ENCODE measurements around the gene BHLHE23.

The BHLHE23 gene

GRCh38 chr20:63007646-63008488 lies 1.1 kb upstream of the BHLHE23 start:
- no peak for DNase-seq

GRCh38 chr20:63007360-63007645 lies 539 bp upstream of the BHLHE23 start:
- no peak for DNase-seq

- DNase-seq: no peak
Measured at GRCh38 chr20:63005862-63006539, 763 bp downstream of the BHLHE23 start.

GRCh38 chr20:63005365-63005861 lies 1.4 kb downstream of the BHLHE23 start:
- no peak for DNase-seq

DNA sequence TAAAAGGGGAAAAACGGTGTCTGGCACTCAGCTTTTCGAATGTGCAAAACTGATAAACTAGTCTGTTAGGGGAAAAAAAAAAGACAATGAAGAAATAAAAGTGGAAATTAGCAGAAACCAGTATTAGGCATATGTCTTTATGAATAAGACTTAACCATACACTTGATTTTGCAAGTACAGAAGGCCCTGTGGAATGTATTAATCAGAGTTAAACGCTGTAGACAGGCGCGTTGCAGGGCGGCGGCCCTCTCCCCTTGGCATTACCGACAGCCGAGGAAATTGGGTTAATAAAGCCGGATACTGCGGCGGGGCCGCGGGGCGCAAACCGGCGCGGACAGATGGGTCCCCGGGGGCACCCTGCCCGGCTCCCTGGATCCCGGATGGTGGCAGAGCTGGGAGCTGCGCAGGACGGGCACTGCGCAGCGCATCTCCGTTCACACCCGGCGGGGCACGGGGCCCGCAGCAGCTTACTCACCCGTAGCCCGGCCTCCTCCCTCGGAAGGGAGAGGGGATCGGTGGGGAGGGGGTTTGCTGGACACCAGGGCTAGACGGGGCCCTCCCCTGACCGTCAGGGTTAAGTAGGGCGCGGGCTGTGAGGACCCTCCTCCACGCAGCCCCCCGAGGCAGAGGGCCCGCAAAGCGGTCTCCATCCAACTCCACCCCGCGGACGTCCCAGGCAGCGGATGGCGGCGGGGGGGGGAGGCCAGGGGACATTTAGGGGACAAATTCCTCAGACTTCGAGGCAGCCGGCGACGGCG lies 2.0 kb downstream of the BHLHE23 start:
- no peak for DNase-seq

- DNase-seq: no peak
Measured at GRCh38 chr20:63003546-63003945, 3.2 kb downstream of the BHLHE23 start.

DNA sequence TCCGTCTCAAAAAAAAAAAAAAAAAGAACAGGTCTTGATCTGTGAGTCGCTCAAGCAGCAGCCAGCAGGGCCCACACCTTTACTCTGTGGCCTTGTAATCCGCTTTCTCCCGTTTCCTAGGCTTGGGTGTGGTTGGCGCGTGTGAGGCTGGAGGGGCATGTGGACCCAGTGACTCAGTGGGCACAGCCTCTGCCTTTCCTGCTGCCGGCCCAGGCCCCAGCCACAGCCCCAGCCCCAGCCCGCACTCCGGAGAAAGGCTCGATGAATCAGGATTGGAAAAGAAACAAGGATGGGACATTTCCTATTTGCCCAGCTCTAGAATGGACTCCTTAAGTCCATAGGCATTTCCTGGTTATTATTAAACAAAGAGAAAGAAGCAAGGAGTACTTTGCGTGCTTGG lies 4.3 kb downstream of the BHLHE23 start:
- DNase-seq: no peak

- DNase-seq: no peak
Measured at GRCh38 chr20:63000958-63001357, 5.8 kb downstream of the BHLHE23 start.

GRCh38 chr20:63000036-63000435 lies 6.7 kb downstream of the BHLHE23 start:
- DNase-seq: no peak

DNA sequence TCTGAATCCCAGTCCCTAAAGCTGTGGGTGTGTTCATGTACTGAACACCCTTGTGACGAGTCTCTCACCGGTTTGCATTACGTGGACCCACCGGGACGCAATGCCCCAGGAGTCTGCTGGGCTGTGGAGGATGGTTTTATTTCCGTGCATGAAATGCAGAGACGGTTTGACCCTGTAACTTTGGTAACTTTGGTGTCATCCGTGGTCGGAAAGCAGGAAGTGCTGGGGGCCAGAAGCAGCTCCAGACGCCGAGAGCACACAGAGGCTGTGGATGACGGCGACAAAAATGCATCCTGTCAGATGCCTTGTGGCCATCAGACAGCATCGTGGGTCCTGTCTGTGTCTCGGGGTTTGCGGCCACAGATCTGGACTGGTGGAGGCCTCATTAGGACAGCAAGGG lies 7.2 kb downstream of the BHLHE23 start:
- DNase-seq: no peak

GRCh38 chr20:62998449-62998848 lies 8.3 kb downstream of the BHLHE23 start:
- no peak for DNase-seq

DNA sequence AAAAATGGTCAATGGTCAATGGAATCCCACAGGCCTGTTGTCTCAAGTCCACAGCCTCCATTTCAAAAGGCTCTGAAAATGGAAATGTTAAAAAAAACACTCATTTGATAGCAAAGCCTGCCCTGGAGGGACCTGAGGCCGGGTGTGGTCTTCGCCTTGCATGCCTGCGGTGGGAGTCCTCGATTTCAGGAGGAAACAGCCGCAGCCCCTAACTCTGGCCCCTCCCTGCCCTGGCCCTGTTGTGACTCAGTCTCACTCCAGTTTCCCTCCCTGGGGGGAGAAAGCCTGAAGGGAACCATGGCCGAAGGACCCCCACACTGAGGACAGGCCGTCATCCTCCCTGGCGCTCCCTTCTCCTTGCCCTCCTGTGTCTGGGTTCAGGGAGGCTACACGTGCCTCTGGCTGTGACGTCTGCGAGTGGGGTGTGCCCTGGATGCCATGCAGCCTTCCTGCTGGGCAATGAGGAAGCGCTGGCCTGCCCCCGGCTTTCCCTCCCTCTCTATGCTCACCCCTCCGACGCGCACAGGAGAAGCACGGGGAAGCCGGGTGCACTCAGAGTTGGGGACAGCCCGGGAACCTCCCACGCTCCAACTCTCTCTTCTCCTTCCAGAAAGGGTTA lies 9.2 kb downstream of the BHLHE23 start:
- no peak for DNase-seq

- no peak for DNase-seq
Measured at GRCh38 chr20:62996596-62996982, 10.2 kb downstream of the BHLHE23 start.

DNA sequence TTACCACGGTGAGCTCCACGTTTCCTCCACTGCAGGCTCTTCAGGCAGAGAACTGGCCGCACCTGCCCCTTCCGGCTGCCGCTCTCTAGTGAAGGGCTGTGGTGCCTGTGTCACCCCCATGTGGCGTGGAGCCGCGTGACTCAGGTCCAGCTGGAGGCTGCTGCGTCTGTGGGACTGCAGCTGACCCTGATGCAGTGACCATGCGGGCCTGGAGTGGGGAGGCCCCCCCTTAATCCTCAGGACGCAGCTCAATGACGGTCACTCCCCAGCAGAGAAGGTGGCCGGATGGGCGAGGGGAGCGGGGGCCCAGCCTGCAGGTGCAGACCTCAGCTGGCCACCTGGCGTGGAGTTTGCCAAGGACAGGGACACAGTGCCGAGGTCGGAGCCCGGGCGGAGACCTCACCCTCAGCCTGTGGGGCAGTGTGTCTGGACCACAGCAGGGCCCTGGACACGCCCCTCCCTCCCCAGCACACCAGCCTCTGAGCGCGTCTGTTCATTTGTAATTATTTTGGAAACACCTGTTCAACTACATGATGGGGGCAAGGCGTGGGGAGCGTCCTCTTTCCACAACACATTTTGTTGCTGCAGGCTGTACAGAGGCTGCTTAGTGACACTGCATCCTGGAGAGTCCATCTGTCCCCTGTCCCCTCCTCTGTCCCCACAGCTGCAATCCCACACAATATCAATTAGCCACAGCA lies 10.7 kb downstream of the BHLHE23 start:
- DNase-seq: no peak

- no peak for DNase-seq
Measured at GRCh38 chr20:62995481-62995880, 11.3 kb downstream of the BHLHE23 start.

- DNase-seq: no peak
Measured at GRCh38 chr20:62994869-62995281, 11.9 kb downstream of the BHLHE23 start.

- no peak for DNase-seq
Measured at GRCh38 chr20:62993856-62994494, 12.8 kb downstream of the BHLHE23 start.

DNA sequence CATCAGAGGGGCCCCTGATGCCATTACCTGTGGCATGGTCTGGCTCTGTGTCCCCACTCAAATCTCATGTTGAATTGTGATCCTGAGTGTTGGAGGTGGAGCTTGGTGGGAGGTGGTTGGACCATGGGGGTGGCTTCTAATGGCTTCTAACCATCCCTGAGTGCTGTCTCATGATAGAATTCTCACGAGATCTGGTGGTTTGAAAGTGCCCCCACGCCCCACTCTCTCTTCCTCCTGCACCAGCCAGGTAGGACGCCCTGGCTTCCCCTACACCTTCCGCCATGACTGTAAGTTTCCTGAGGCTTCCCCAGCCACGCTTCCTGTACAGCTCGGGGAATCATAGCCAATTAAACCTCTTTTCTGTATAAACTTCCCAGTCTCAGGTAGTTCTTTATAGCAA lies 14.9 kb downstream of the BHLHE23 start:
- no peak for DNase-seq

DNA sequence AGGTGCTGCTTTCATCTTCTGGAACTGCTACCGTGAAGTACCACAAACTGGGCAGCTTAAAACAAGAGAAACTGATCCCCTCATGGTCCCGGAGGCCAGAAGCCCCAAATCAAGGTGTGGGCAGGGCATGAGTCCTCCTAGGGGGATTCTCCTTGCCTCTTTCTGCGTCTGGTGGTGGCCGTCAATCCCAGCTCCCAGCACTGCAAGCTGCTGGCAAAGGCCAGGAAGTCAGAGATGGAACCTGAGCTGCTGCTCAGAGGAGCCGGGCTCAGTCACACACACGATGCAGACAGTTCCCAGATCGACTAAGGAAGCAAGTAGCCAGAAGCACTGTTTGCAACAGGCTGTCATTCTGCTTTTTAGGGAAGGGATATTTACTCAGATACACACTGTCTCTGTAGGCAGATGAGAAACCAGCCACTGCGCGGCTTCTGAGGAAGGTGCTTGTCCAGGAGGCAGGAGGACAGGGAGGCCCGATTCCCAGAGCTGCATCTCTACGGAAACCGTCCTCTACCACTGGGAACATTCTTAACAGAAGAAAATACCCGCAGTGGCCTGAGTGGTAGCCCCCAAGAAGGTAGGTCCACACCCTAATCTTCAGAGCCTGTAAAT lies 15.5 kb downstream of the BHLHE23 start:
- no peak for DNase-seq

DNA sequence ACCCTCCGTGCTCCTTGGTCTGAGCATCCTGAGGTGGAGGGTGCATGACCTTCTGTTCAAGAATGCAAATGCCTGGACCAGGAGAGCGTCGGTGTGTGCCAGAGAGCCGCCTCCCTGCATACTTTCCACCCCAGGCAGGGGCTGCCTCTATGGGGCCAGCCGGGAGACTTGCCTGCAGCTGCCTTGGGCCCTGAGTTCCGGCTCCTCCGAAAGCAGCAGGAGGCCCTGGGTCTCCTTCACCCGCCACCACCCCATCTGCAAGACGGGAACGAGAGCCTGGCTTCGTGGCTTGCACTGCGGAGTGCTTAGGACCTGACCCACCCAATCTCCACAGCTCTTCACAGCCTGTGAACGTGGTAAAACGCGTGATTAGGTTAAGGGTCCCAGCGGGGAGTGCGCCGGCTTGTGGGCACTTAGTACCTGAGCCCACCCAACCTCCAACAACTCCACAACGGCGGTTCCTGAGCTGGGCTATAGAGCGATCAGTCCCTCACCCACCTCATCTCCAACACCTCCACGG lies 16.4 kb downstream of the BHLHE23 start:
- DNase-seq: no peak

GRCh38 chr20:62989201-62989601 lies 17.6 kb downstream of the BHLHE23 start:
- no peak for DNase-seq
